ENCODE data around the gene FIZ1.

Gene FIZ1

GRCh38 chr19:55544776-55545439 lies 54.4 kb downstream of the FIZ1 start:
- Histone ChIP-seq H3K4me1 (ENCODE audit: control insufficient read depth, insufficient read depth, low read length) (peaks cover 9% of the 10 kb centered on the region; the same call in 1 of the 2 replicates), H3K27ac (ENCODE audit: low read depth, low read length) (no peak overlapping the region), H3K36me3 (ENCODE audit: control insufficient read depth, insufficient read depth, low read length) (no peaks in the 10 kb centered on the region), H3K27me3 (ENCODE audit: control insufficient read depth, insufficient read depth, low read length) (no peaks in the 10 kb centered on the region), H3K9me3 (ENCODE audit: control insufficient read depth, insufficient read depth, low read length) (no peaks in the 10 kb centered on the region), H3K4me3 (ENCODE audit: low read depth, low read length) (no peak overlapping the region), H3K9ac (ENCODE audit: low read depth, low read length) (no peak overlapping the region)

GRCh38 chr19:55544014-55544413 lies 55.3 kb downstream of the FIZ1 start:
- H3K4me1 ChIP-seq (ENCODE audit: control insufficient read depth, insufficient read depth, low read length), result peaks cover 4% of the 10 kb centered on the region; the same call in 1 of the 2 replicates
- H3K9me3 ChIP-seq (ENCODE audit: control insufficient read depth, insufficient read depth, low read length), result no peaks in the 10 kb centered on the region
- H3K27me3 ChIP-seq (ENCODE audit: control insufficient read depth, insufficient read depth, low read length), result no peaks in the 10 kb centered on the region
- no peak overlapping the region for H3K4me3 ChIP-seq (ENCODE audit: low read depth, low read length)
- no peaks in the 10 kb centered on the region for H3K36me3 ChIP-seq (ENCODE audit: control insufficient read depth, insufficient read depth, low read length)
- no peak overlapping the region for H3K27ac ChIP-seq (ENCODE audit: low read depth, low read length)
- no peak overlapping the region for H3K9ac ChIP-seq (ENCODE audit: low read depth, low read length)

DNA sequence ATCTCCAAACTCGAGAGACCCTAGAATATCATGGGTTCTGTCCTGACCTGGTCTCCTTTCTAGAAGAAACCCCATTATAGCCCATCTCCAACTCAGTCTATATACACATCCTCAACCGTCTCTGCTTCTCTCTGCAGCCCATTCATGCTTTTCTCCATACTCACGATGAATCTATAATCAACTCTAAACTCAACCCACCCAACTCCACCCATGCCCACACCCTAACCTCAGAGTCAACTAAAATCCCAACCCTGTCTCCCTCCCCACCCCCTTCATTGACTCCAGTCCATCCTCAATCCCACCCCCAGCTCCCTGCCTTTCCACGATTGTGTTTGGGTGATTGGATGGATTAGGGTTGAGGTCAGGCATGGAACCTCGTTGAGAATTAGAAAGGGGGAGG lies 55.8 kb downstream of the FIZ1 start:
- Histone ChIP-seq H3K27ac (ENCODE audit: low read depth, low read length) (no peak overlapping the region), H3K9me3 (ENCODE audit: control insufficient read depth, insufficient read depth, low read length) (no peaks in the 10 kb centered on the region), H3K4me1 (ENCODE audit: control insufficient read depth, insufficient read depth, low read length) (peaks cover 4% of the 10 kb centered on the region; the same call in 1 of the 2 replicates), H3K4me3 (ENCODE audit: low read depth, low read length) (no peak overlapping the region), H3K9ac (ENCODE audit: low read depth, low read length) (no peak overlapping the region), H3K27me3 (ENCODE audit: control insufficient read depth, insufficient read depth, low read length) (no peaks in the 10 kb centered on the region), H3K36me3 (ENCODE audit: control insufficient read depth, insufficient read depth, low read length) (no peaks in the 10 kb centered on the region)

GRCh38 chr19:55542292-55542855 lies 56.9 kb downstream of the FIZ1 start:
- H3K27me3 ChIP-seq (ENCODE audit: control insufficient read depth, insufficient read depth, low read length), result no peaks in the 10 kb centered on the region
- no peaks in the 10 kb centered on the region for H3K36me3 ChIP-seq (ENCODE audit: control insufficient read depth, insufficient read depth, low read length)
- H3K4me3 ChIP-seq (ENCODE audit: low read depth, low read length), result no peak overlapping the region
- H3K9me3 ChIP-seq (ENCODE audit: control insufficient read depth, insufficient read depth, low read length), result no peaks in the 10 kb centered on the region
- H3K27ac ChIP-seq (ENCODE audit: low read depth, low read length), result no peak overlapping the region
- H3K9ac ChIP-seq (ENCODE audit: low read depth, low read length), result no peak overlapping the region
- peaks cover 8% of the 10 kb centered on the region for H3K4me1 ChIP-seq (ENCODE audit: control insufficient read depth, insufficient read depth, low read length)

Measured in HUES48 (cell line).